Naive thymus-derived CD8-positive, alpha-beta T cell (primary cell): ENCODE data around the gene WNT5B. TPM values are rescaled to one million over a fixed set of nuclear protein-coding genes. Genes with fewer than 3 reads are reported as not detected.

Experiments
- ATAC-seq, 2 donors: fragments of 150-1000 bp; cut with Tn5 transposase in 1 of 2; sonication (Bioruptor Pico), chemical (Tn5 transposase) in 1 of 2; 1 replicate in 1 of 2; 2 replicates in 1 of 2; pipeline ENCODE4 v1.10.0; 2021; ENCODE audit warnings: mild to moderate bottlenecking in 2 of 2, moderate library complexity in 2 of 2
- POLR2A ChIA-PET: fragments of 350-600 bp; sonication (Branson Sonifier 250); formaldehyde crosslinking; loops from one replicate; lab custom pipeline; 2021; ENCODE audit warnings: antibody characterized with exemption; lab: Charles Lee
- DNase-seq, 10 donors: peaks; one replicate each; pipeline versions ENCODE4 v3.0.0 to v3.0.0-alpha.2; 2020 to 2022
- H3K27ac Mint-ChIP-seq, 10 donors: one replicate each; pipeline ENCODE4 v1.8.0; 2020 to 2022; ENCODE audit warnings: mild to moderate bottlenecking in 10 of 10, mixed read lengths in 10 of 10, moderate library complexity in 4 of 10, inconsistent platforms in 1 of 10
- H3K27me3 Mint-ChIP-seq, 5 donors: one replicate each; pipeline ENCODE4 v1.8.0; 2021 to 2022; ENCODE audit warnings: mixed read lengths in 5 of 5
- H3K36me3 Mint-ChIP-seq, 3 donors: one replicate each; pipeline ENCODE4 v1.8.0; 2020 to 2022; ENCODE audit warnings: mixed read lengths in 3 of 3, mild to moderate bottlenecking in 2 of 3, inconsistent platforms in 1 of 3
- H3K4me1 Mint-ChIP-seq, 4 donors: one replicate each; pipeline ENCODE4 v1.8.0; 2021 to 2022; ENCODE audit warnings: mixed read lengths in 4 of 4
- H3K4me3 Mint-ChIP-seq, 10 donors: one replicate each; pipeline ENCODE4 v1.8.0; 2020 to 2022; ENCODE audit warnings: mild to moderate bottlenecking in 10 of 10, mixed read lengths in 10 of 10, moderate library complexity in 6 of 10, inconsistent platforms in 1 of 10
- H3K9me3 Mint-ChIP-seq, 9 donors: one replicate each; pipeline ENCODE4 v1.8.0; 2020 to 2022; ENCODE audit warnings: mixed read lengths in 9 of 9, mild to moderate bottlenecking in 3 of 9, inconsistent platforms in 1 of 9, moderate library complexity in 1 of 9
- polyA plus RNA-seq, 3 donors: library from polyadenylated mRNA; unstranded; fragments of 300-500 nt; fragmentation: Illumina TruSeq; gene quantifications; one replicate each; pipeline ENCODE4 v1.2.3, GENCODE V29; 2021
- total RNA-seq, 8 experiments: library from RNA in 2 of 8; stranded (reverse) in 2 of 8; gene quantifications; one replicate each; pipeline ENCODE4 v1.2.3 and lab custom pipeline; 2021 to 2026

The WNT5B gene
- total and polyA plus RNA-seq, 5 experiments from 2014 or later: not detected

DNA sequence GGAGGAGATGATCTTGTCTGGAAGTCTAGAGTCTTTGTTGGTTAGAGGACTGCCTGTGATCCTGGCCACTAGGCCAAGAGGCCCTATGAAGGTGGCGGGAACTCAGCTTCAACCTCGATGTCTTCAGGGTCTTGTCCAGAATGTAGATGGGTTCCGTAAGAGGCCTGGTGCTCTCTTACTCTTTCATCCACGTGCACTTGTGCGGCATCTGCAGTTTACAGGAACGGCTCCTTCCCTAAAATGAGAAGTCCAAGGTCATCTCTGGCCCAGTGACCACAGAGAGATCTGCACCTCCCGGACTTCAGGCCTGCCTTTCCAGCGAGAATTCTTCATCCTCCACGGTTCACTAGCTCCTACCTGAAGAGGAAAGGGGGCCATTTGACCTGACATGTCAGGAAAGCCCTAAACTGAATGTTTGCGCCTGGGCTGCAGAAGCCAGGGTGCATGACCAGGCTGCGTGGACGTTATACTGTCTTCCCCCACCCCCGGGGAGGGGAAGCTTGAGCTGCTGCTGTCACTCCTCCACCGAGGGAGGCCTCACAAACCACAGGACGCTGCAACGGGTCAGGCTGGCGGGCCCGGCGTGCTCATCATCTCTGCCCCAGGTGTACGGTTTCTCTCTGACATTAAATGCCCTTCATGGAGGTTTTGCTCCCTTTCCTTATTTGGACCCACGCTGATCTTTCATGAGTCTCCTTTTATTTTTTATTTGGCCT lies 17.7 kb downstream of the WNT5B start:
- peaks cover 0 to 14% (median 3%) of the 10 kb centered on the region in 4 donors for H3K4me1 Mint-ChIP-seq
- no peak overlapping the region for H3K4me3 Mint-ChIP-seq
- H3K9me3 Mint-ChIP-seq: no peaks in the 10 kb centered on the region
- ATAC-seq (no peak), DNase-seq (no peak)
- H3K27ac Mint-ChIP-seq: peak overlapping the region in 1 of 10 donors; percentile 52
- POLR2A ChIA-PET: interaction anchor here (1.3 kb wide), 1 partner anchor 144 kb away, joined by 4 read pairs; no protein-coding TSS in a partner anchor
- H3K36me3 Mint-ChIP-seq: no peaks in the 10 kb centered on the region
- H3K27me3 Mint-ChIP-seq: peaks cover 2 to 16% (median 11%) of the 10 kb centered on the region in 5 donors

DNA sequence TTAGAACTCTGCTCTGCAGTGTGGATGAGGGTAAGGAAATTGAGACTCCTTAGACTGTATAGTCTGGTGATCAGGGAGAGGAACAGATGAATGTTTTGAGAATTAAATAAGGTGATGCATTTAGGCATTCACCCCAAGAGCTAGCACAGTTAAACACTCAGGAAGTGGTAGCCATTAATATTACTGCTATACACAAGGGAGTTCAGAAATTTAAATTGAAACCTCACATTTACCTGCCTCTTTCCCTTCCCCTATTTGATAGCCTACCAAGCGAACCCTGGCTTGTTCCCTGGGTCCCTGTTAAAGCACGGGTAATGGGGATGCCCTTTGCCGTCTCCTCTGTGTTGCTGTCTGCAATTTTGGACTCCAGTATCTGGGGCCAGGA lies 18.2 kb downstream of the WNT5B start:
- ATAC-seq: no peak
- Mint-ChIP-seq H3K27me3 (peaks cover 2 to 18% (median 13%) of the 10 kb centered on the region in 5 donors), H3K9me3 (no peaks in the 10 kb centered on the region), H3K36me3 (no peaks in the 10 kb centered on the region), H3K4me1 (peaks cover 0 to 14% (median 3%) of the 10 kb centered on the region in 4 donors), H3K4me3 (no peak overlapping the region), H3K27ac (peak overlapping the region in 1 of 10 donors; percentile 52)
- DNase-seq: no peak
- POLR2A ChIA-PET: interaction anchor here (1.3 kb wide), 1 partner anchor 144 kb away, joined by 4 read pairs; no protein-coding TSS in a partner anchor

DNA sequence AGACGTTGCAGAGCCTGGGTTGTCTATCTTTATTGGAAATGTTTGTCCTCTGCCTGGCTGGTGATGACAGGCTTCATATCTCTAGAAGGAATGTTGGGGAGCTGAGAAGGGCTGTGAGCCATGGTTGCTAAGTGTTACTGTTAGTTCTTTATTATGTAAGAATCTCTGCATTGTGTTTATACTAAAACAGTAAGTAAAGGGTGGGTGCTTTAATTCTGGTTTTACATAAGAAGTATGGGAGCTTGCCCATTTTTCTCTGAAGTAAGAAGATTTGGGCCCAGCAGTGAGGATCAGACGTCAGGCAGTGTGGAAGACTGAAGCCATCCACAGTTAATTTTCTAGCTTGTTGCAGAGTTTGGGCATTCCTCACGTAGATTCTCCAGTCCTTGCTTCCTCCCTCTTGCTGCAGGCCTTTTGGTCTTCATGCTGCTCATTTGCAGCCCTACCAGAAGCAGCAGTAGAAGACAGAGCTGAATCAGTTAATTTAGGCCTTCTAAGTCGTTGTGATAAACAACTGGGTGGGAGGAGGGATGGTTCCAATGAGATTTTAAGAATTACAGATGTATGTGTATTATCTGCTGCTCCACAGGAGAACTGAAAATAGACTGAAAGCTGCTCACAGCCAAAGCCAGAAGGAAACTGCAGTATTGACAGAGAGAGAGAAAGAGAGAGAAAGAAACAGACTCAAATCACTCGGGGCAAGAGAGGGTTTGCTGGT lies 21.4 kb downstream of the WNT5B start:
- ATAC-seq (no peak), DNase-seq (no peak)
- no peak overlapping the region for H3K4me3 Mint-ChIP-seq
- no peak overlapping the region for H3K27ac Mint-ChIP-seq
- H3K4me1 Mint-ChIP-seq: peaks cover 0 to 9% (median 4%) of the 10 kb centered on the region in 4 donors
- H3K9me3 Mint-ChIP-seq: no peaks in the 10 kb centered on the region
- POLR2A ChIA-PET: no interaction called here
- H3K27me3 Mint-ChIP-seq: peaks cover 2 to 18% (median 13%) of the 10 kb centered on the region in 5 donors
- H3K36me3 Mint-ChIP-seq: no peaks in the 10 kb centered on the region

DNA sequence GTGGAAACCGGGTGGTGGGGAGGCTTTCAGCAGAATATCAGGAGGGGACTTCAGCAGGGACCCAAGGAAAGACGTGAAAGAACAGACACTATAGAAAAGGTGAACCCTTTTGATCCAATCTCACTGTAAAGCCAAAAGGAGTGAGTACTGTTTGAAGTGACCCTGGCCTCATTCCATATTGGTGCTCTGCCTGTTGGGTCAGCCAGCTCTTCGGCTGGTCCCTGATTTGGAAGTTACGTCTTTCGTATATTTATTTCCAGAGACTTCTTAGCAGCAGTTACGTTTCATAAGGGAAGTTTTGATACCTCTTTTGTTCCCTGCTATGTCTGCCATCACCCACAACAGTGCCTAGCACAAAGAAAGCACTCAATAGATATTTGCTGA lies 21.9 kb downstream of the WNT5B start:
- Mint-ChIP-seq H3K4me3 (no peak overlapping the region), H3K27ac (no peak overlapping the region), H3K27me3 (peaks cover 2 to 18% (median 13%) of the 10 kb centered on the region in 5 donors), H3K36me3 (no peaks in the 10 kb centered on the region), H3K9me3 (no peaks in the 10 kb centered on the region), H3K4me1 (peaks cover 0 to 9% (median 2%) of the 10 kb centered on the region in 4 donors)
- DNase-seq (no peak), ATAC-seq (no peak)
- POLR2A ChIA-PET: no interaction called here

DNA sequence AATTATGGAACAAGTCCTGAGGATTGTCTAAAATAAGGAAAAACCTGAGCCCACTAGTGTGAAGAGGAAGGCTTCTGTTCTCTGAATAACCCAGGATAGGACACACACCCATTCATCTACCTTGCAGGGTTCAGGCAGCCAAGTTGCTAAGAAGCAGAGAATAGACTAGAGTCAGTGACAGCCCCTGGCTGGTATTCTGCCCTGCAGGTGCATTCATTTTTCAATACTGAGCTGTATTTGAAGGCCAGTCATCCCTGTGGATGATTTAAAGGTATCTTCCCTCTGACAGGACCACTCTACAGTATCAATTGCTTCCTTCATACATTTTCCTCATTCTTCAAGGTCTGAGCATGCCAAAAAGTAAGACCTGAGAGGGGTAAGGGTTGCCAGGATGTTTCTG lies 22.9 kb downstream of the WNT5B start:
- H3K36me3 Mint-ChIP-seq: no peaks in the 10 kb centered on the region
- POLR2A ChIA-PET: interaction anchor here (0.6 to 3.8 kb wide), 3 partner anchors 139 to 814 kb away, joined by 3 to 57 read pairs (median 3); no protein-coding TSS in a partner anchor
- no peak overlapping the region for H3K4me3 Mint-ChIP-seq
- DNase-seq (no peak), ATAC-seq (no peak)
- peaks cover 0 to 5% (median 2%) of the 10 kb centered on the region in 4 donors for H3K4me1 Mint-ChIP-seq
- H3K27me3 Mint-ChIP-seq: peaks cover 2 to 18% (median 13%) of the 10 kb centered on the region in 5 donors
- no peaks in the 10 kb centered on the region for H3K9me3 Mint-ChIP-seq
- no peak overlapping the region for H3K27ac Mint-ChIP-seq

DNA sequence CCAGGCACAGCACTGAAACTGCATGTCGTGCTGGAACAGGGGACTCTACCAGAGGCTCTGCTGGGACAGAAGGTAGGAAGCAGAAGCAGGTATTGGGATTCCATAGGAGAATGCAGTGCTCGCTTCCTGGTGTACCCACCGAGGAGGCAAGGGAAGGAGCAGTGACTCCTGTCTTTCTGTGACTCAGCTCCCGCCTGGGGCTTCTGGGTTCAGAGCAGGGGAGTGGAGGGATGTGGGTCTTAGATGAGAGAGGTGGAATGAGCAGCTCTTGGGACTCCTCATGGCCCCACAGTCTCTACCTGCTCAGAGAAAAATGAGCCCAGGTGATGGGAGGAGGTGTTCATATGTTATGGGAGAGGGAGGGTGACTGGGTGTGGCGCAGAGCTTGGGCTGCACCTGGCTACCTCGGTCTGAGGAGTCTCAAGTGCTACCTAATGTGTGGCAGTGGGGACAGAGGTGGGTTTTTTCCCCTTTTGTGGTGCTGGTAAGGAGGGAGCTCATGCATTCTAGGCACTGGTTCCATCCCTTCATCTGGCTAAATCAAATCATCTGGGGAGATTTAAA lies 26.3 kb downstream of the WNT5B start:
- DNase-seq (no peak), ATAC-seq (no peak)
- H3K27ac Mint-ChIP-seq: peak overlapping the region in 3 of 10 donors; percentile 36 to 70 (median 39)
- no peaks in the 10 kb centered on the region for H3K36me3 Mint-ChIP-seq
- H3K27me3 Mint-ChIP-seq: peaks cover 2 to 8% (median 3%) of the 10 kb centered on the region in 5 donors
- POLR2A ChIA-PET: interaction anchor here (3.8 kb wide), 1 partner anchor 136 kb away, joined by 57 read pairs; no protein-coding TSS in a partner anchor
- H3K4me3 Mint-ChIP-seq: no peak overlapping the region
- H3K9me3 Mint-ChIP-seq: no peaks in the 10 kb centered on the region
- peaks cover 0 to 4% (median 3%) of the 10 kb centered on the region in 4 donors for H3K4me1 Mint-ChIP-seq

DNA sequence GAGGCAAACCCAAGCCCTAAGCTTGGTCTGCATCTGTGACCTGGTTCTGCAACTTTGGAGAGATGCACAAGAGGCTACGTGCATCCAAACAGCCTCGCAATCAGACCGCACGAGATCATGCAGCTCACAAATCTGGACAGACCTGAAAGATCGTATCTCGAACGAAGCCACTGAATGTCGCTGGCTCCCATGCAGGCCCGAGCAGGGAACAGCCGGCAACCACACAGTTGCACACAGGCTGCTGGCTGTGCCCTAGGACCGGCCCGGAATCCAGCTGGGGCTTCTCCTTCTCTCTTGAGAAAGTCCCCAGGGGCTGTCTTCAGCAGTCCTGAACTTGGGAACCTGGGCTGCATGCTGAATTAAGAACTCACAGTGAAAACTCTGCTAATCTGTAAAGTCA lies 27.9 kb downstream of the WNT5B start:
- Mint-ChIP-seq H3K27ac (no peak overlapping the region), H3K27me3 (peaks cover 0 to 2% (median under 1%) of the 10 kb centered on the region in 5 donors), H3K36me3 (no peaks in the 10 kb centered on the region), H3K9me3 (no peaks in the 10 kb centered on the region), H3K4me3 (no peak overlapping the region), H3K4me1 (peaks cover 0 to 12% (median 5%) of the 10 kb centered on the region in 4 donors)
- DNase-seq (no peak), ATAC-seq (no peak)
- POLR2A ChIA-PET: interaction anchor here (0.7 to 1.3 kb wide), 3 partner anchors 34 to 139 kb away, joined by 3 to 9 read pairs (median 8); partner anchors contain the start of gene ADIPOR2

DNA sequence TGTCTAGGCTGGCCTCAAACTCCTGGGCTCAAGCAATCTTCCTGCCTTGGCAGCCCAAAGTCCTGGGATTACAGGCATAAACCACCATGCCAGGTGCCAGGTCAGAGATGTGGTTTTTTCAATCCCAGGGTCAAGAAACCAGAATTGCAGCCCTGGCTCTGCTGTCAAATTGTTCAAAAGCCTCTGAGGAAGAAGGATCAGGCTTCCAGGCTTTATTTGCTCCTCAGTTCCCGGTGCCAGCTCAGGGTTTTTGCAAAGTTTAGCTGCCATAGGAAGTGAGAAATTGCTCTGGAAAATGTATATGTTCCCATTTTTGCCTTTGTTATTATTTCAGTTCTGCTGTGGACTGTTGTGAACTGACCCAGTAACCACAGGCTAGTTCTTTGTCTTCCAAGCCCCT lies 28.7 kb downstream of the WNT5B start:
- H3K36me3 Mint-ChIP-seq: no peaks in the 10 kb centered on the region
- H3K4me3 Mint-ChIP-seq: no peak overlapping the region
- peaks cover 0 to 1% (median 0%) of the 10 kb centered on the region in 5 donors for H3K27me3 Mint-ChIP-seq
- POLR2A ChIA-PET: interaction anchor here (0.9 kb wide), 1 partner anchor 138 kb away, joined by 3 read pairs; no protein-coding TSS in a partner anchor
- no peak for DNase-seq
- H3K4me1 Mint-ChIP-seq: peaks cover 0 to 12% (median 6%) of the 10 kb centered on the region in 4 donors
- ATAC-seq: no peak
- peak overlapping the region in 4 of 10 donors; percentile 13 to 92 (median 60) for H3K27ac Mint-ChIP-seq
- no peaks in the 10 kb centered on the region for H3K9me3 Mint-ChIP-seq

DNA sequence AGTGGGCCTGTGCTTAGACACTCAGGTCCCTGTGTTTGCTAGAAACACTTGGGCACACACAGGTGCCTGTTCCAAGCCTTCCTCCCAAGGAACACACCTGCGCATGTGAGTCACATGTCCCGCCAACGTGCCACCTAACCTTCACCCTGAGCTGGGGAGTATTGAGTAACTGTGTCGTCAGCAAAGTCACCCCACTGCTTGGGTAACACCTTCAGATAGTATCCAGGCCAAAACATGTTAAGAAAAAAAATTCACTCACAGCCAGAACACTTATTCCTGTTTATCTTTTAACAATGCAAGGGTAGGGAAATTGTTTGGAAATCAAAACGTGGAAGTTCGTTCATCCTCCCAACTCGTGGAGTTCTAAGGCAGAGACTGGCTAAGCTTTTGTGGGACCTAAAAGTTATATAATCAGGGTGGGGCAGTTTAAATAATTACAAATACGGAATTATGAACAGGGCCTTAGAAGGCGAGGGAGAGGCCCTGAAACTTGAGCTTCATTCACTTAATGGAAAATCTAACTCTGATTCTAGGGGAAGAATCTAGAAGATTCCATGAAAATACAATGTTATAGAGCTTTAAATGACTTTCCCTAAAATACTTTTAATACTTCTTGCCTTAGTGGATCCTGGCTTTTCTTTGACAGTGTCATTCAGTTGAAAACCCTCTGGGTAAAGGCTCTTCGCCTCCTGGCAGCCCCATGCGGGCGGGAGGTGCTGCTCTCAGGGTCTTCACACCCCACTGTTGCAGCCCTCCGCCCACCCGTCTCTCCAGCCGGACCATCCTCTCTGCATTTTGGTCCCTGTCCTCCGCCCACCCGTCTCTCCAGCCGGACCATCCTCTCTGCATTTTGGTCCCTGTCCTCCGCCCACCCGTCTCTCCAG lies 31.5 kb downstream of the WNT5B start:
- POLR2A ChIA-PET: interaction anchor here (1.4 to 1.6 kb wide), 3 partner anchors 11 to 344 kb away, joined by 4 to 6 read pairs (median 4); partner anchors contain the start of gene DCP1B
- Mint-ChIP-seq H3K4me3 (peak overlapping the region in 8 of 10 donors; percentile 23 to 56 (median 40)), H3K27ac (peak overlapping the region; percentile 14 to 90 (median 76))

DNA sequence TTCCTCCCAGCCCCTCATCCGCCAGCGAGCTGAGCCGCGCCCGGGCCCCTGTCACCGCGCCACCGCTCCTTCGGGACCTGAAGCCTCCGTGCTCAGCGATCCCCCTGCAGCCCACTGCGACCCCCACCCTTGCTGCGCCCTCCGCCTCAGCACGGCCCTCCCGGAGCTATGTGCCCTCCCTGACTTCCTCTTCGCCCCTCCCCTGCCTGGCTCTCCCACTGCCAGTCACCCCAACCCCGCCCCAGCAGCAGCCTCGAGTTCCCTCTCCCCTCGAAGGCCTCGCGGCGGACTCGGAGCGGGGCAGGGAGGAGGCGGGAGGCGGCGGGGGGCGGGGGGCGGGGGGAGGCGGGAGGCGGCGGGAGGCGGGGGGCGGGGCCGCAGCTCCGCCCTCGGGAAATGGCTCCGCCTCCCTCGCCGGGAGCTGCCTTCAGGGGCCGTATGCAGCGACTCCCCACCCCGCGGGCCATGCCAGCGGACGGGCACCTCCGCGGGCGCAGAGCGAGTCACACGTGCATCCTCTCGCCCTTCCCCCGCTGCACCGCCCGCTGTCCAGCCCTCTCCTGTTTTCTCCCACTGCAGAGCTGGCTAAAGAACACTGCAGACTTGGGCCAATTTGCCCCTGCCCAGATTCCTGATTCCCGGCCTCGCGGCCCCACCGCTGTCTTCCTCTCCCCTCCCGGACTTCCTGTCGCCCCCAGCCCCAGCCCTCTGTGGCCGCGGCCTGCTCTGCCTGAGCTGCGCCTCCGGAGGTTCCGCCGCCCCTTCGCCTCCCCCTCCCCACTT lies 32.7 kb downstream of the WNT5B start:
- DNase-seq (peak; percentile 69 to 92 (median 82)), ATAC-seq (peak; percentile 86 to 87)
- Mint-ChIP-seq H3K36me3 (no peaks in the 10 kb centered on the region), H3K9me3 (peaks cover 0 to 4% (median 0%) of the 10 kb centered on the region in 9 donors), H3K4me3 (peak overlapping the region; percentile 61 to 88 (median 78)), H3K27me3 (no peaks in the 10 kb centered on the region), H3K4me1 (peaks cover 13 to 41% (median 37%) of the 10 kb centered on the region in 4 donors), H3K27ac (peak overlapping the region; percentile 58 to 95 (median 86))
- POLR2A ChIA-PET: interaction anchor here (0.6 to 1.6 kb wide), 11 partner anchors 8 to 342 kb away, joined by 3 to 13 read pairs (median 5); partner anchors contain the start of genes ADIPOR2, CACNA2D4 and DCP1B

More for the DNA sequence above, 31.5 kb downstream of the WNT5B start:
- peaks cover 0 to 4% (median 0%) of the 10 kb centered on the region in 9 donors for H3K9me3 Mint-ChIP-seq
- H3K27me3 Mint-ChIP-seq: no peaks in the 10 kb centered on the region
- H3K4me1 Mint-ChIP-seq: peaks cover 10 to 33% (median 29%) of the 10 kb centered on the region in 4 donors
- H3K36me3 Mint-ChIP-seq: no peaks in the 10 kb centered on the region
- peak in 9 of 10 donors; percentile 18 to 75 (median 42) for DNase-seq
- peak in 1 of 2 donors; percentile 29 for ATAC-seq
